ENCODE data around the gene ZBP1.

- TF ChIP-seq POLR2A (IDR thresholded peaks at IDR 0.05), result no peak
- no peak for TF ChIP-seq CTCF (IDR thresholded peaks at IDR 0.05)
Measured at GRCh38 chr20:57665589-57665971, 45.4 kb upstream of the ZBP1 start.

All from right lobe of liver (tissue), 4 donors.